CD4-positive, alpha-beta T cell treated with Interleukin-2 at 100 ng/mL for 4 hours (primary cell): ENCODE measurements around the gene IQCC.
"Not testable (repeated sequence)": the region's sequence is repeated elsewhere in the genome, so short reads cannot be mapped to it uniquely, and the experiment has no call there.

ENCODE experiments used
- DNase-seq: peaks from one replicate; pipeline ENCODE4 v3.0.0-alpha.2; 2020; ENCODE audit warnings: low spot score

Gene IQCC

GRCh38 chr1:32205401-32206370 is at the start of gene IQCC:
Gene IQCC, plus strand, starts transcription at chr1:32205671. Its CDS starts 11 bp downstream, at chr1:32205682.
- DNase-seq: peak; percentile 85

- no peak for DNase-seq
These were observed 46.3 kb upstream of the IQCC start for GRCh38 chr1:32159189-32159588.

GRCh38 chr1:32163405-32163804 is 42.1 kb upstream of the IQCC start:
- no peak for DNase-seq

GRCh38 chr1:32165633-32166032 is 39.8 kb upstream of the IQCC start:
- DNase-seq: not testable (repeated sequence)

GRCh38 chr1:32170991-32171390 is 34.5 kb upstream of the IQCC start:
- no peak for DNase-seq

GRCh38 chr1:32172621-32173245 is 32.7 kb upstream of the IQCC start:
- DNase-seq: no peak

GRCh38 chr1:32178380-32179192 is 26.9 kb upstream of the IQCC start:
- DNase-seq: no peak

- DNase-seq: no peak
These were observed 26.4 kb upstream of the IQCC start for GRCh38 chr1:32179193-32179442.

- peak; percentile 89 for DNase-seq
These were observed 25.9 kb upstream of the IQCC start, which contains the start of gene TXLNA for GRCh38 chr1:32179443-32180185. Gene TXLNA, plus strand, starts transcription at chr1:32179675. Its CDS starts 671 bp downstream, at chr1:32180346.

- peak; percentile 24 for DNase-seq
These were observed 25.0 kb upstream of the IQCC start for GRCh38 chr1:32180186-32181060.

GRCh38 chr1:32181065-32181464 is 24.4 kb upstream of the IQCC start:
- DNase-seq: no peak

- no peak for DNase-seq
These were observed 23.9 kb upstream of the IQCC start for GRCh38 chr1:32181563-32181962.

- no peak for DNase-seq
These were observed 23.4 kb upstream of the IQCC start for GRCh38 chr1:32182060-32182459.

- no peak for DNase-seq
These were observed 20.8 kb upstream of the IQCC start for GRCh38 chr1:32184650-32185049.

GRCh38 chr1:32186077-32186476 is 19.4 kb upstream of the IQCC start:
- DNase-seq: no peak

GRCh38 chr1:32186491-32186890 is 19.0 kb upstream of the IQCC start:
- DNase-seq: no peak

- no peak for DNase-seq
These were observed 17.6 kb upstream of the IQCC start for GRCh38 chr1:32187850-32188249.

GRCh38 chr1:32192220-32192948 is 13.1 kb upstream of the IQCC start:
- no peak for DNase-seq

- DNase-seq: no peak
These were observed 10.5 kb upstream of the IQCC start for GRCh38 chr1:32194984-32195383.

GRCh38 chr1:32195531-32195930 is 9.9 kb upstream of the IQCC start:
- DNase-seq: no peak
